ENCODE data around the gene SH3PXD2A.

GRCh38 chr10:103710490-103710889 is 144.9 kb downstream of the SH3PXD2A start:
- no peak for TF ChIP-seq CTCF (IDR thresholded peaks at IDR 0.05)
- TF ChIP-seq POLR2AphosphoS5 (IDR thresholded peaks at IDR 0.05), result no peak
